ENCODE measurements around the gene NCEH1. TPM values are rescaled to one million over a fixed set of nuclear protein-coding genes. Genes with fewer than 3 reads are reported as not detected.

NCEH1 gene
- total and polyA plus RNA-seq, 5 experiments from 2014 or later = 1.9 to 5.9 (median 3.4) TPM

DNA sequence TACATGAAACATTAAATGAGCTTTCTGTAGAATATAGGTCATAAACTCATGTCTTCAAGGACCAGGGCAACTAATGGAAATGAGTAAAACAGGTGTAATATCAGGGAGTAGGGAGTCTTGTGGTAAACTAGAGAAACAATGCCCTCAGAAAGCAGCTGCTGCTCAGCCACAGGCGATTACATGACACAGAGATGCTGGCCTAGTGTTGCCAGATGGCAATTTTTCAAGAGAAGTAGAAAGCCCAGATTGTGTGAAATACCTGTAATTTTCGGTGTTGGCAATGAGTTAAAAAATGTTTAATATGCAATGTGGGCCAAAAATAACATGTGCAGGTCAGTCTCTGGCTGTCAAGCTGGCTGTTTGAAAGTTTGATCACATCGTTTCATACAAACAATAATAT, 23.4 kb downstream of the NCEH1 start:
- H3K36me3 Mint-ChIP-seq = peaks cover 0 to 6% (median 0%) of the 10 kb centered on the region in 3 donors
- no peaks in the 10 kb centered on the region for H3K9me3 Mint-ChIP-seq
- no peak overlapping the region for H3K4me3 Mint-ChIP-seq

GRCh38 chr3:172685331-172686214, 25.3 kb downstream of the NCEH1 start:
- H3K9me3 Mint-ChIP-seq = no peaks in the 10 kb centered on the region
- DNase-seq (no peak), ATAC-seq (no peak)
- peaks cover 0 to 5% (median 3%) of the 10 kb centered on the region in 3 donors for H3K36me3 Mint-ChIP-seq
- H3K4me3 Mint-ChIP-seq = no peak overlapping the region
- POLR2A ChIA-PET = no interaction called here
- peak overlapping the region in 1 of 10 donors; percentile 5 for H3K27ac Mint-ChIP-seq
- H3K27me3 Mint-ChIP-seq = no peaks in the 10 kb centered on the region
- H3K4me1 Mint-ChIP-seq = peaks cover 0 to 7% (median 1%) of the 10 kb centered on the region in 4 donors

More for the DNA sequence above, 23.4 kb downstream of the NCEH1 start:
- POLR2A ChIA-PET = no interaction called here
- ATAC-seq (no peak), DNase-seq (no peak)
- Mint-ChIP-seq H3K27ac (no peak overlapping the region), H3K27me3 (no peaks in the 10 kb centered on the region), H3K4me1 (peaks cover under 1 to 7% (median 2%) of the 10 kb centered on the region in 4 donors)

DNA sequence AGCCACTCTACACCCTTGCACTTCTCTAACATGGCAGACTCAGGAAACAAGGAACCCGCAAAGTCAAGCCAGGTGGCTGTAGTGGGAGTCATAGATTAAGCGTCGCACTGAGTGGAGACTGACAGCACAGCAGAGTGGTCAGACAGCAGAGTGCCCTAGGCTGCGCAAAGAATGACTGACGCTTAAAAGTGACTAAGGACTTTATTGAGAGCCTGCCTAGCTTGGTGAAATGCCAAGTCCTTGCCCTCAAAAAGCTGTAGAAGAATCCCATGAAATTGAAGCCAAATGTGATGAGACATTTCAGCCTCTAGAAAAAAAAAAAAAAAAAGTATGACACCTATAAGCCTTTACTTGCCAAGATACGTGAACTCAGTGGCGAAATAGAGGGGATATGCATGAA, 30.2 kb downstream of the NCEH1 start:
- ATAC-seq = no peak
- H3K4me1 Mint-ChIP-seq = peaks cover 4 to 10% (median 7%) of the 10 kb centered on the region in 4 donors
- H3K4me3 Mint-ChIP-seq = no peak overlapping the region
- no peak for DNase-seq
- H3K27ac Mint-ChIP-seq = peak overlapping the region in 1 of 10 donors; percentile 81
- H3K36me3 Mint-ChIP-seq = peaks cover 0 to 10% (median 7%) of the 10 kb centered on the region in 3 donors
- POLR2A ChIA-PET = no interaction called here
- peaks cover 0 to 2% (median 0%) of the 10 kb centered on the region in 9 donors for H3K9me3 Mint-ChIP-seq
- H3K27me3 Mint-ChIP-seq = no peaks in the 10 kb centered on the region

DNA sequence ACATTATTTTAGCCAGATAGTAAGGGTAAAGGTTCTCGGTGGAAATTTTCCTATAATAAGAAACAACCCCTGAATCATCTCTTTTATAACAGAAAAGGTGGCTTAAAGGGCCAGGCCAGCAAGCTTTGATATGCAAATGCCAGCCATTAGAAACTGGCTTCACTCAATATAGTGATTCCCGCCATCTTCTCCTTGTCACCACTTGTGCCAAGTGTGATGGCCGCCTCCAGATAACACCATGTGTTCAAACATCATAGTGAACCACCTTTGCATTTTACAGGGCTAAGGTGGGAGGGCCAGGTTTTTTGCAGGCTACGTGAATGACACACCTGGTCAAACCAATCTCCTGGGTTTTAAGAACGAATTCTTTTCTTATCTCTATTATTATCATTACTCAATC, 31.3 kb downstream of the NCEH1 start:
- peaks cover 0 to 7% (median 6%) of the 10 kb centered on the region in 3 donors for H3K36me3 Mint-ChIP-seq
- no peak overlapping the region for H3K27ac Mint-ChIP-seq
- no peaks in the 10 kb centered on the region for H3K27me3 Mint-ChIP-seq
- POLR2A ChIA-PET = no interaction called here
- peaks cover 5 to 10% (median 7%) of the 10 kb centered on the region in 4 donors for H3K4me1 Mint-ChIP-seq
- no peak overlapping the region for H3K4me3 Mint-ChIP-seq
- no peak for DNase-seq
- ATAC-seq = no peak
- peaks cover 0 to 2% (median 0%) of the 10 kb centered on the region in 9 donors for H3K9me3 Mint-ChIP-seq

- ATAC-seq (no peak), DNase-seq (no peak)
- POLR2A ChIA-PET = no interaction called here
- peaks cover 0 to 7% (median 6%) of the 10 kb centered on the region in 3 donors for H3K36me3 Mint-ChIP-seq
- peaks cover 0 to 2% (median 0%) of the 10 kb centered on the region in 9 donors for H3K9me3 Mint-ChIP-seq
- H3K27me3 Mint-ChIP-seq = no peaks in the 10 kb centered on the region
- H3K4me1 Mint-ChIP-seq = peaks cover 5 to 10% (median 7%) of the 10 kb centered on the region in 4 donors
- no peak overlapping the region for H3K4me3 Mint-ChIP-seq
- no peak overlapping the region for H3K27ac Mint-ChIP-seq
These were observed 32.8 kb downstream of the NCEH1 start for GRCh38 chr3:172678068-172678467.

GRCh38 chr3:172676196-172676922, 34.5 kb downstream of the NCEH1 start:
- peaks cover 0 to 7% (median 6%) of the 10 kb centered on the region in 3 donors for H3K36me3 Mint-ChIP-seq
- H3K4me3 Mint-ChIP-seq = no peak overlapping the region
- DNase-seq (no peak), ATAC-seq (no peak)
- H3K27me3 Mint-ChIP-seq = no peaks in the 10 kb centered on the region
- H3K27ac Mint-ChIP-seq = peak overlapping the region in 2 of 10 donors; percentile 11 to 70
- H3K9me3 Mint-ChIP-seq = peaks cover 0 to 2% (median 0%) of the 10 kb centered on the region in 9 donors
- POLR2A ChIA-PET = no interaction called here
- peaks cover 5 to 10% (median 6%) of the 10 kb centered on the region in 4 donors for H3K4me1 Mint-ChIP-seq

DNA sequence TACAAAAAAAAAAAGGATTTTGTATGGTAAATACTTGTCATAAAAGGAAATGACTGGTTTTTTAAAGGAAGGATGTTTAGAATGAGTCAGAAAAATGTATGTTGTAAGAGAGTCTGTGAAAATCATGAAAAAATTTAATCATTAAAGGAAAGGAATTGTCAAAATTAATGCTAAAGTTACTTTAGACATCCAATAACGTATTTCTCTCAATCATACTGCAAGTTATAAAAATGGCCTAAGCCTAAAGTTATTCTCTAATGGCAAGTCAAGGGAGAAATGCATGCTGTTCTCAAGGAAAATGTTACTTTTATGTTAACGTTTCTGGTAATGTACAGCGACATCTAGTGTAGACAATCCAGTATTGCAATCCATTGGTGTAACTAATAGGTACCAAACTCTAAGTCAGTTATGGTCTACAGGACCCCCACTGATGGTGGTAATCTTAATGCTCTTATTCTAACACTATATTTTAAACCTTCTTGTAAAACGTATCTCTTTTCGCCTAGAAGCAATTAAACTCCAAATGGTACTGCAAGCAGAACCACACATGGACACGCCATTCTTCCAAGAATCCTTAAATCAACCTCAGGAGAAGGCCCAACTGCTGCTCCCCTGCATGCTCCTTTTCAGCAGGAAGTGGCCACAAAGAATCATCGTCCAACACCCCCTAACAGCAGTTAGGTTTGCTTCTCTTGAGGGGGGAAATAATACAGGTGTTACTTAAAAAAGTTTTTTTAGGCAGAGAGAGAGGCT, 35.2 kb downstream of the NCEH1 start:
- Mint-ChIP-seq H3K4me3 (no peak overlapping the region), H3K4me1 (peaks cover 2 to 10% (median 6%) of the 10 kb centered on the region in 4 donors), H3K9me3 (peaks cover 0 to 2% (median 0%) of the 10 kb centered on the region in 9 donors), H3K27ac (peak overlapping the region in 1 of 10 donors; percentile 11), H3K27me3 (no peaks in the 10 kb centered on the region), H3K36me3 (peaks cover 0 to 6% (median 4%) of the 10 kb centered on the region in 3 donors)
- POLR2A ChIA-PET = no interaction called here
- peak in 4 of 10 donors; percentile 6 to 48 (median 41) for DNase-seq
- no peak for ATAC-seq

DNA sequence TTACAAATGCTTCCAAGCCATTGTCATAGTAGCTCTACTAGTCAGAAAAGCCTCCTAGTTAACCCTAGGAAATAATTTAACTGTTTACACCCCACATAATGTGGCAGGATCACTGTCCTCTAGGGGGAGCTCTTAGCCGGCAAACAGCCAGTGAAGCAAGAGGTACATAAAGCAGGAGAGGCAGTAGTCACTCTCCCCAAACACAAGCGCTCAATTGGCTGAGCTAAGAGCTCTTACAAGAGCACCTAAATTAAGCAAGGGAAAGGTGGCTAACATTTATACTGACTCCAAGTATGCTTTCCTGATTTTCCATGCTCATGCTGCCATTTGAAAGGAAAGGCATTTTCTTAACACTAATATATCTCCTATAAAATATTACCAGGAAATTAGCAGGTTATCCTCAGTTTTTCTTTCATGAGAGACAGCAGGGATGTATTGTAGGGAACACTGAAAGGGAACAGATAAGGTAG, 37.6 kb downstream of the NCEH1 start:
- Mint-ChIP-seq H3K4me1 (peaks cover 0 to 10% (median 4%) of the 10 kb centered on the region in 4 donors), H3K36me3 (no peaks in the 10 kb centered on the region), H3K9me3 (no peaks in the 10 kb centered on the region), H3K27ac (no peak overlapping the region), H3K4me3 (no peak overlapping the region), H3K27me3 (no peaks in the 10 kb centered on the region)
- POLR2A ChIA-PET = interaction anchor here (0.6 kb wide), 1 partner anchor 49 kb away, joined by 4 read pairs; no protein-coding TSS in a partner anchor
- DNase-seq (peak in 4 of 10 donors; percentile 5 to 35 (median 24)), ATAC-seq (no peak)

DNA sequence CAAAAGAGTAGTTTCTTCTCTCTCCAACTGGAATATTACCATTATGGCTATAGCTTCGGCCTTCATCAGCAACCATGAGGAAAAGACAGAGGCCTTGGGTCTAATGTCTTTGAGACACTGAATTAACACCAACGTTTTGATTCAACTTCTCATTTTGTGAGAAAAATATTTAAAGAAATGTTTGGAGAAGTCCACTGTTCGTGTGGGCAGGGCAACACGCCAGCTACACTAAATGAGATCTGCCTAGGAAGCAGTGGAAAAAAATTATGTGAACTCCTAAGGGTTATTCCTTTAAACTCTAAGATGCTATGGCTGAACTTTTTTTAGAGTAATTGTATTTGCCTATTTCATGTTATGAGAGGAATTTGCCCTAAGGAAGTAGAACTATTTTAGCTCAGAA, 41.8 kb downstream of the NCEH1 start:
- POLR2A ChIA-PET = no interaction called here
- Mint-ChIP-seq H3K9me3 (peaks cover 0 to 1% (median 0%) of the 10 kb centered on the region in 9 donors), H3K27me3 (no peaks in the 10 kb centered on the region), H3K4me3 (no peak overlapping the region), H3K27ac (no peak overlapping the region), H3K36me3 (peaks cover 0 to 8% (median 0%) of the 10 kb centered on the region in 3 donors), H3K4me1 (peaks cover 13 to 24% (median 19%) of the 10 kb centered on the region in 4 donors)
- DNase-seq (no peak), ATAC-seq (no peak)

DNA sequence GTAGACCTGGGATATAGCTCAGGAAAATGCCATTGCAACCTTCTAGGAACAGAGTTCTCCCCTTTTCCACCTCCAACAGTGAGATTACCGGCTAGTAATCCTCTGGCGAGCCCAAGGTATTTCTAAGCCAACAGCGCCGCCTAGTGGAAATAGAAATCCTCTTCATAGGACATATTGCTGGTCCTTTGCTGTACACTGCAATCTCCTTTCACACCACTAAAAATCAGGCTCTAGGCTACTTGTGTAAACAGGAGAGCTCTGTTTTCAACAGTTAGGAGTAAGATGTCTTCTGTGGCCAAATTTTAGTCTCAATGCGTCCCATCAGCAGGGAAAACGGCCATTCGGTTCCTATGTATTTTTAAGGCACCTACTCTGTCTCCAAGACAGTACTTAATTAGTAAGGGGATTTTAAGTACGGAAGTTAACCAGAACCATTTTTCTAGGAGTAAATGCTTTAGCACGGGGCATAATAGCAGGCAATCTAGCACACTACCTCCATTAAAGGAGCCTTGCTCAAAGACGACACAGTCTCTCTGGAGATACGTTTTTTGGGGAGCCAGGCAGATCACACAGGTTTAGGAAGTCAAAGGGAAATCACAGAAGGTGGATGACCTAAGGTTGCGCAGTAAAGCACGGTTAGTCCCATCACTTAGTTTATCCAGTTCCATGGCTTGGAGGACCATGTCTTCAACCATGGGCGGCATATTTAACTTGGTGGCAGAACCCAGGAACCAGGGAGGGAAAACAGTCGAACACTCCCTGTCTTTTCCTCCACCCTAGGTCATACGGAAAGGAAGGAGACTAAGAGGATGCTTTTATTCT, 43.8 kb downstream of the NCEH1 start:
- Mint-ChIP-seq H3K9me3 (peaks cover 0 to 3% (median 0%) of the 10 kb centered on the region in 9 donors), H3K27me3 (no peaks in the 10 kb centered on the region), H3K4me3 (peak overlapping the region in 5 of 10 donors; percentile 15 to 50 (median 37)), H3K4me1 (peaks cover 13 to 32% (median 19%) of the 10 kb centered on the region in 4 donors), H3K36me3 (peaks cover 0 to 8% (median 0%) of the 10 kb centered on the region in 3 donors), H3K27ac (peak overlapping the region in 2 of 10 donors; percentile 41 to 64)
- POLR2A ChIA-PET = no interaction called here
- ATAC-seq (peak; percentile 76 to 80), DNase-seq (peak; percentile 30 to 78 (median 66))

- peak overlapping the region in 5 of 10 donors; percentile 15 to 50 (median 37) for H3K4me3 Mint-ChIP-seq
- H3K36me3 Mint-ChIP-seq = peaks cover 0 to 8% (median 0%) of the 10 kb centered on the region in 3 donors
- H3K4me1 Mint-ChIP-seq = peaks cover 13 to 38% (median 19%) of the 10 kb centered on the region in 4 donors
- peak overlapping the region in 3 of 10 donors; percentile 15 to 64 (median 41) for H3K27ac Mint-ChIP-seq
- POLR2A ChIA-PET = no interaction called here
- ATAC-seq (no peak), DNase-seq (no peak)
- H3K27me3 Mint-ChIP-seq = no peaks in the 10 kb centered on the region
- peaks cover 0 to 3% (median 0%) of the 10 kb centered on the region in 9 donors for H3K9me3 Mint-ChIP-seq
These were observed 44.5 kb downstream of the NCEH1 start for GRCh38 chr3:172666181-172666872.

All from naive thymus-derived CD8-positive, alpha-beta T cell (primary cell).